K562 (cell line): ENCODE measurements around the gene GNPTAB. TPM values are rescaled to one million over a fixed set of nuclear protein-coding genes. Genes with fewer than 3 reads are reported as not detected.

Source experiments
- ASH1L ChIP-seq: fragments of 450-650 bp; IDR thresholded peaks from 2 replicates; pipeline ENCODE4 v1.6.1; 2018; ENCODE audit warnings: borderline replicate concordance, mild to moderate bottlenecking, low read depth; ENCODE audit not compliant: partially characterized antibody
- BRD4 ChIP-seq: fragments of 200-600 bp; sonication (generic); IDR thresholded peaks from 2 replicates; pipeline ENCODE4 v1.6.1; 2017; ENCODE audit warnings: inconsistent platforms
- C11orf30 ChIP-seq: fragments of 450-650 bp; IDR thresholded peaks from 2 replicates; pipeline ENCODE4 v1.6.1; 2016; ENCODE audit warnings: low read depth, mild to moderate bottlenecking
- CCAR2 ChIP-seq: fragments of 200-400 bp; formaldehyde crosslinking; IDR thresholded peaks from 2 replicates; pipeline ENCODE4 v1.6.1; 2017; ENCODE audit warnings: mild to moderate bottlenecking, low read depth, low read length
- CHD1 ChIP-seq: fragments of 200-600 bp; sonication (generic); IDR thresholded peaks from one replicate; pipeline ENCODE4 v1.6.1; 2012; ENCODE audit warnings: mild to moderate bottlenecking, moderate library complexity, low read length, inconsistent platforms
- ESRRB ChIP-seq: fragments of 250-450 bp; sonication (Bioruptor Pico); IDR thresholded peaks from 2 replicates; pipeline ENCODE4 v1.5.0; 2020; ENCODE audit warnings: mild to moderate bottlenecking, moderate library complexity, borderline replicate concordance
- GTF2E2 ChIP-seq: fragments of 200-800 bp; sonication (Bioruptor generic); IDR thresholded peaks from 2 replicates; pipeline ENCODE4 v1.6.1; 2016; ENCODE audit warnings: missing genetic modification characterization, missing compliant biosample characterization
- HCFC1 ChIP-seq: IDR thresholded peaks from 2 replicates; pipeline ENCODE4 v1.6.1; 2012; ENCODE audit warnings: low read depth, low read length, improper control_type of control experiment
- IFI16 ChIP-seq: fragments of 250-450 bp; sonication (Bioruptor Pico); IDR thresholded peaks from 2 replicates; pipeline ENCODE4 v2.1.2; 2022; ENCODE audit warnings: mild to moderate bottlenecking, inconsistent platforms
- KAT7 ChIP-seq: sonication (generic); formaldehyde crosslinking; IDR thresholded peaks from 2 replicates; pipeline ENCODE4 v1.8.0; 2022; ENCODE audit warnings: missing genetic modification reagents, mild to moderate bottlenecking, borderline replicate concordance
- KLF16 ChIP-seq: IDR thresholded peaks from 2 replicates; pipeline ENCODE4 v1.6.1; 2016; ENCODE audit warnings: antibody characterized with exemption
- MAZ ChIP-seq, 2 experiments: fragments of 450-650 bp in 1 of 2; sonication (generic) in 1 of 2; formaldehyde crosslinking; IDR thresholded peaks in 1 of 2; conservative IDR thresholded peaks in 1 of 2; 2 replicates each; pipeline versions ENCODE4 v1.4.0 to v1.5.0; 2020; ENCODE audit warnings: mild to moderate bottlenecking in 1 of 2, missing genetic modification reagents in 1 of 2
- MITF ChIP-seq: IDR thresholded peaks from 2 replicates; pipeline ENCODE4 v1.6.1; 2014; ENCODE audit warnings: antibody characterized with exemption
- NFXL1 ChIP-seq: fragments of 450-650 bp; formaldehyde crosslinking; IDR thresholded peaks from 2 replicates; pipeline ENCODE4 v1.4.0; 2021; ENCODE audit warnings: mild to moderate bottlenecking
- PHTF2 ChIP-seq: fragments of 250-450 bp; sonication (Bioruptor Pico); IDR thresholded peaks from 2 replicates; pipeline ENCODE4 v1.5.0; 2021; ENCODE audit warnings: mild to moderate bottlenecking
- PRPF4 ChIP-seq: fragments of 200-400 bp; formaldehyde crosslinking; IDR thresholded peaks from one replicate; pipeline ENCODE4 v1.6.1; 2017; ENCODE audit warnings: low read length, low read depth, mild to moderate bottlenecking; ENCODE audit not compliant: insufficient read depth, poor library complexity, severe bottlenecking
- RNF2 ChIP-seq: sonication (generic); IDR thresholded peaks from 2 replicates; pipeline ENCODE4 v1.6.1; 2016
- SFPQ ChIP-seq: fragments of 200-400 bp; formaldehyde crosslinking; IDR thresholded peaks from 2 replicates; pipeline ENCODE4 v1.6.1; 2017; ENCODE audit warnings: mild to moderate bottlenecking, low read depth, low read length, moderate library complexity
- SMARCB1 ChIP-seq: IDR thresholded peaks from 2 replicates; pipeline ENCODE4 v1.6.1; 2011; ENCODE audit warnings: improper control_type of control experiment, low read depth; ENCODE audit not compliant: insufficient read length
- SPI1 ChIP-seq: IDR thresholded peaks from 2 replicates; pipeline ENCODE4 v1.6.1; 2011; ENCODE audit warnings: low read depth, low read length, control low read depth, borderline replicate concordance
- STAT6 ChIP-seq: sonication (generic); formaldehyde crosslinking; IDR thresholded peaks from 2 replicates; pipeline ENCODE4 v1.8.1; 2023; ENCODE audit warnings: mild to moderate bottlenecking, missing genetic modification reagents
- XRCC3 ChIP-seq: fragments of 450-650 bp; IDR thresholded peaks from 2 replicates; pipeline ENCODE4 v1.6.1; 2017; ENCODE audit warnings: mild to moderate bottlenecking, moderate library complexity
- ZNF57 ChIP-seq: fragments of 450-650 bp; formaldehyde crosslinking; IDR thresholded peaks from 2 replicates; pipeline ENCODE4 v1.4.0; 2020; ENCODE audit warnings: mild to moderate bottlenecking, moderate library complexity
- ZSCAN29 ChIP-seq: fragments of 450-650 bp; IDR thresholded peaks from 2 replicates; pipeline ENCODE4 v1.6.1; 2017
- polyA plus RNA-seq, 8 experiments: library from polyadenylated mRNA; depleted of rRNA in 4 of 8; stranded (reverse) in 5 of 8; unstranded in 3 of 8; fragments of >200 nt; fragmentation: Nextera tagmentation in 2 of 8; fragmentation: Illumina TruSeq in 1 of 8; extraction: Ambion mirVana in 2 of 8; extraction: Trizol in 1 of 8; gene quantifications; 2 replicates each; pipeline versions ENCODE4 v1.2.1 to v1.2.3, GENCODE V29; 2011 to 2014; ENCODE audit warnings: inconsistent platforms in 1 of 8, missing spikeins in 1 of 8
- total RNA-seq, 7 experiments: library from RNA; depleted of rRNA in 6 of 7; stranded (reverse); fragments of >200 nt in 6 of 7; fragmentation: Illumina TruSeq in 2 of 7; extraction: Trizol in 2 of 7; gene quantifications; 2 replicates each; pipeline versions ENCODE4 v1.2.1 to v1.2.3, GENCODE V29; 2011 to 2021; ENCODE audit warnings: low replicate concordance in 1 of 7

The GNPTAB gene
- total and polyA plus RNA-seq, 9 of the 15 experiments (the other 6 are each of a cell fraction or from before 2014, with no cell fraction given) = 5.9 to 23.2 (median 19.3) TPM

- TF ChIP-seq SFPQ = no peak
- TF ChIP-seq XRCC3 = no peak
- TF ChIP-seq RNF2 = 0 out of 2 replicates have a peak, but pooled peaks have one; percentile 13
- TF ChIP-seq ZSCAN29 = no peak
- TF ChIP-seq MITF = no peak
- no peak for TF ChIP-seq PRPF4
- no peak for TF ChIP-seq STAT6 (CRISPR knock-in tag)
- TF ChIP-seq GTF2E2 (tag) = peak; percentile 55; the same call in 1 of the 2 replicates
- peak; percentile 29 to 35; a peak in 3 of 4 replicates for TF ChIP-seq MAZ (CRISPR knock-in tag; conservative IDR thresholded peaks at IDR 0.05 in 1 of 2, IDR thresholded peaks at IDR 0.05 in 1 of 2)
- no peak for TF ChIP-seq IFI16 (CRISPR knock-in tag)
- no peak for TF ChIP-seq HCFC1
- TF ChIP-seq CCAR2 = no peak
- peak; percentile 78 for TF ChIP-seq CHD1
- no peak for TF ChIP-seq ESRRB (CRISPR knock-in tag)
- no peak for TF ChIP-seq C11orf30
- TF ChIP-seq PHTF2 = no peak
- no peak for TF ChIP-seq ASH1L
- no peak for TF ChIP-seq ZNF57 (CRISPR knock-in tag)
- TF ChIP-seq NFXL1 (CRISPR knock-in tag) = no peak
- no peak for TF ChIP-seq BRD4
- no peak for TF ChIP-seq KAT7 (CRISPR knock-in tag)
- TF ChIP-seq SPI1 = no peak
- TF ChIP-seq SMARCB1 = no peak
- no peak for TF ChIP-seq KLF16
Observed at GRCh38 chr12:101697930-101698799, 132.6 kb downstream of the GNPTAB start (continued).
